GM21737 (cell line): ENCODE measurements around the gene AGBL5.
"Not testable (repeated sequence)": the region's sequence is repeated elsewhere in the genome, so short reads cannot be mapped to it uniquely, and the experiment has no call there.

Experiments used
- ATAC-seq: cut with Tn5 transposase; IDR thresholded peaks from one replicate; pipeline ENCODE4 v1.9.1; 2021; ENCODE audit warnings: mild to moderate bottlenecking, moderate library complexity; ENCODE audit not compliant: unreplicated experiment

Gene AGBL5

GRCh38 chr2:27115519-27115918 is 64.1 kb downstream of the AGBL5 start:
- ATAC-seq, result no peak

GRCh38 chr2:27117995-27118524 is 66.6 kb downstream of the AGBL5 start:
- ATAC-seq, result no peak

GRCh38 chr2:27118525-27119329 is 67.3 kb downstream of the AGBL5 start, which contains the start of gene CGREF1:
Gene CGREF1 (minus strand): TSS chr2:27119128. CDS start chr2:27104366, 14,762 bp downstream.
- ATAC-seq, result no peak

GRCh38 chr2:27119330-27119670 is 67.8 kb downstream of the AGBL5 start:
- not testable (repeated sequence) for ATAC-seq
